ENCODE results near the gene OR7A17. TPM values are rescaled to one million over a fixed set of nuclear protein-coding genes. Genes with fewer than 3 reads are reported as not detected.
A peak's percentile ranks its signal among the peaks of the same experiment; 100 is the strongest.

Gene OR7A17
- total RNA-seq = not detected
- polyA plus RNA-seq (ENCODE audit: insufficient read length in 2 of 2) = under 1 TPM in 1 of 2 donors, not detected in 1; 0.12 TPM
- long read RNA-seq, donor 1 = 0 reads
- long read RNA-seq, donor 2 = 0 reads
- long read RNA-seq, donor 3 = 0 reads
- long read RNA-seq, donor 4 = 0 reads

- H3K36me3 ChIP-seq (ENCODE audit: control insufficient read depth, insufficient read depth, low read length) = no peaks in the 10 kb centered on the region
- no peaks in the 10 kb centered on the region for H3K4me1 ChIP-seq (ENCODE audit: control insufficient read depth, insufficient read depth, low read length)
- no peak within 1 kb of the TSS for H3K27ac ChIP-seq (ENCODE audit: low read depth, low read length)
- no peak within 1 kb of the TSS for H3K4me3 ChIP-seq (ENCODE audit: low read depth, low read length)
- no peak for DNase-seq (ENCODE audit: low read depth in 4 of 6, low spot score in 6 of 6)
- H3K27me3 ChIP-seq (ENCODE audit: control insufficient read depth, insufficient read depth, low read length) = no peaks in the 10 kb centered on the region
- no peaks in the 10 kb centered on the region for H3K9me3 ChIP-seq (ENCODE audit: control insufficient read depth, insufficient read depth, low read length)
- WGBS (ENCODE audit: insufficient coverage) = 20% methylated on average over 1 of the region's 4 CpGs
Observed at GRCh38 chr19:14886032-14886431, at the start of gene OR7A17. Gene OR7A17 (minus strand): TSS chr19:14886132. CDS start chr19:14881355, 4,777 bp downstream.

- Histone ChIP-seq H3K36me3 (ENCODE audit: control insufficient read depth, insufficient read depth, low read length) (no peaks in the 10 kb centered on the region), H3K4me3 (ENCODE audit: low read depth, low read length) (no peak overlapping the region), H3K27me3 (ENCODE audit: control insufficient read depth, insufficient read depth, low read length) (no peaks in the 10 kb centered on the region), H3K27ac (ENCODE audit: low read depth, low read length) (no peak overlapping the region), H3K4me1 (ENCODE audit: control insufficient read depth, insufficient read depth, low read length) (no peaks in the 10 kb centered on the region), H3K9me3 (ENCODE audit: control insufficient read depth, insufficient read depth, low read length) (peaks cover 3% of the 10 kb centered on the region)
- DNase-seq (ENCODE audit: low read depth in 4 of 6, low spot score in 6 of 6) = no peak
- WGBS (ENCODE audit: insufficient coverage) = no CpG with 5 or more reads among the region's 1 CpG
Observed at GRCh38 chr19:14933506-14933905, 47.6 kb upstream of the OR7A17 start.

GRCh38 chr19:14916848-14917247, 30.9 kb upstream of the OR7A17 start:
- H3K36me3 ChIP-seq (ENCODE audit: control insufficient read depth, insufficient read depth, low read length) = no peaks in the 10 kb centered on the region
- H3K9me3 ChIP-seq (ENCODE audit: control insufficient read depth, insufficient read depth, low read length) = no peaks in the 10 kb centered on the region
- no peak overlapping the region for H3K4me3 ChIP-seq (ENCODE audit: low read depth, low read length)
- DNase-seq (ENCODE audit: low read depth in 4 of 6, low spot score in 6 of 6) = peak in 2 of 6 donors; percentile 8 to 48
- no CpG with 5 or more reads among the region's 5 CpGs for WGBS (ENCODE audit: insufficient coverage)
- H3K27me3 ChIP-seq (ENCODE audit: control insufficient read depth, insufficient read depth, low read length) = no peaks in the 10 kb centered on the region
- H3K27ac ChIP-seq (ENCODE audit: low read depth, low read length) = no peak overlapping the region
- H3K4me1 ChIP-seq (ENCODE audit: control insufficient read depth, insufficient read depth, low read length) = no peaks in the 10 kb centered on the region

GRCh38 chr19:14915116-14915515, 29.2 kb upstream of the OR7A17 start:
- Histone ChIP-seq H3K4me3 (ENCODE audit: low read depth, low read length) (no peak overlapping the region), H3K36me3 (ENCODE audit: control insufficient read depth, insufficient read depth, low read length) (no peaks in the 10 kb centered on the region), H3K4me1 (ENCODE audit: control insufficient read depth, insufficient read depth, low read length) (no peaks in the 10 kb centered on the region), H3K27ac (ENCODE audit: low read depth, low read length) (no peak overlapping the region), H3K9me3 (ENCODE audit: control insufficient read depth, insufficient read depth, low read length) (no peaks in the 10 kb centered on the region), H3K27me3 (ENCODE audit: control insufficient read depth, insufficient read depth, low read length) (no peaks in the 10 kb centered on the region)
- DNase-seq (ENCODE audit: low read depth in 4 of 6, low spot score in 6 of 6) = peak in 2 of 6 donors; percentile 47 to 79
- no CpG with 5 or more reads among the region's 6 CpGs for WGBS (ENCODE audit: insufficient coverage)

DNA sequence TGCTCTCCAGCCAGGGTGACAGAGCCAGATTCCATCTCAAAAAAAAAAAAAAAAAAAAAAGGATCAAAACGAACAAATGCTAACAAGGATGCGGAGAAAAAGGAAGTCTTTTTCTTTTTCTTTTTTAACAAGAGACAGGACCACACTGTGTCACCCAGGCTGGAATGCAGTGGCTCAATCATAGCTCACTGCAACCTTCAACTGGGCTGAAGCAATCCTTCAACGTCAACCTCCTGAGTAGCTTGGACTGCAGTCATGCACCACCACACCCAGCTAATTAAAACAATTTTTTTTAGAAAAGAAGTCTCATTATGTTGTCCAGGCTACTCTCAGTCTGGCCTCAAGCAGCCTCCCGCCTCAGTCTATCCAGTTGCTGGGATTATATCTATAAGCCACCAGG, 20.8 kb upstream of the OR7A17 start:
- Histone ChIP-seq H3K36me3 (ENCODE audit: control insufficient read depth, insufficient read depth, low read length) (no peaks in the 10 kb centered on the region), H3K27ac (ENCODE audit: low read depth, low read length) (no peak overlapping the region), H3K4me1 (ENCODE audit: control insufficient read depth, insufficient read depth, low read length) (no peaks in the 10 kb centered on the region), H3K4me3 (ENCODE audit: low read depth, low read length) (no peak overlapping the region), H3K9me3 (ENCODE audit: control insufficient read depth, insufficient read depth, low read length) (no peaks in the 10 kb centered on the region), H3K27me3 (ENCODE audit: control insufficient read depth, insufficient read depth, low read length) (peaks cover 7% of the 10 kb centered on the region)
- WGBS (ENCODE audit: insufficient coverage) = 90% methylated on average over 1 of the region's 4 CpGs
- DNase-seq (ENCODE audit: low read depth in 4 of 6, low spot score in 6 of 6) = no peak

GRCh38 chr19:14901675-14902260, 15.8 kb upstream of the OR7A17 start:
- no peak for DNase-seq (ENCODE audit: low read depth in 4 of 6, low spot score in 6 of 6)
- Histone ChIP-seq H3K9me3 (ENCODE audit: control insufficient read depth, insufficient read depth, low read length) (no peaks in the 10 kb centered on the region), H3K27me3 (ENCODE audit: control insufficient read depth, insufficient read depth, low read length) (peaks cover 7% of the 10 kb centered on the region), H3K4me1 (ENCODE audit: control insufficient read depth, insufficient read depth, low read length) (no peaks in the 10 kb centered on the region), H3K27ac (ENCODE audit: low read depth, low read length) (no peak overlapping the region), H3K36me3 (ENCODE audit: control insufficient read depth, insufficient read depth, low read length) (no peaks in the 10 kb centered on the region), H3K4me3 (ENCODE audit: low read depth, low read length) (no peak overlapping the region)
- WGBS (ENCODE audit: insufficient coverage) = no CpG with 5 or more reads among the region's 2 CpGs

- no peak overlapping the region for H3K27ac ChIP-seq (ENCODE audit: low read depth, low read length)
- peaks cover 2% of the 10 kb centered on the region for H3K27me3 ChIP-seq (ENCODE audit: control insufficient read depth, insufficient read depth, low read length)
- no peak overlapping the region for H3K4me3 ChIP-seq (ENCODE audit: low read depth, low read length)
- H3K9me3 ChIP-seq (ENCODE audit: control insufficient read depth, insufficient read depth, low read length) = no peaks in the 10 kb centered on the region
- H3K36me3 ChIP-seq (ENCODE audit: control insufficient read depth, insufficient read depth, low read length) = no peaks in the 10 kb centered on the region
- DNase-seq (ENCODE audit: low read depth in 4 of 6, low spot score in 6 of 6) = no peak
- 81% methylated on average over 4 of the region's 10 CpGs for WGBS (ENCODE audit: insufficient coverage)
- H3K4me1 ChIP-seq (ENCODE audit: control insufficient read depth, insufficient read depth, low read length) = no peaks in the 10 kb centered on the region
Observed at GRCh38 chr19:14890643-14891379, 4.9 kb upstream of the OR7A17 start.

DNA sequence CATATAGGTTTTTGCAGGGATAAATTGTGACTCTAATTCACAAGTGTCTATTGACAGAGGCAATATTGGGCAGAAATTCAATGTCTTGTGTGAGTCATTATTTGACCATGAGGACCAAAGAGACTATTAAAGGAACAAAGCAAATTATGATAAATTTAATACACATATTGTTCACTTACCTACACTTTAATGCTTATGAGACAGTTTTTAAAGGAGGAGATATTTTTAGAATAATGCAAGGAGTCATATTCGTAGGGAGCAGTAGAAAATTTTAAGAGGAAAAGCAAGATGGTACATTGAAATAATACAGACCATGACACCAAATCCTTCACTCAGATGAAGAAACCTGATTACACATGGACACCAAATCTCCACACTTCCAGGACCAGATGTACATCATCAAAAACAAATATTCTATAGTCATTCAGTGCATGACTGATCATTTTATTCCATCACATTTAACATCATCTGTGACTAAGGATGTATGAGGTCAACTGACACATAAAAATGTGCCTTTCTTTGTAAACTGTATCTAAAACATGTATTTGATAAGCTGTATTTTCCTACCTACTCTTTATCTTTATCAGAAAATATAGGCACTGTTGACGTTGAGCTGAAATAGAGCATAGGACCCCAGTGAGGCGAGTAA, 4.2 kb upstream of the OR7A17 start:
- Histone ChIP-seq H3K9me3 (ENCODE audit: control insufficient read depth, insufficient read depth, low read length) (no peaks in the 10 kb centered on the region), H3K27ac (ENCODE audit: low read depth, low read length) (no peak overlapping the region), H3K27me3 (ENCODE audit: control insufficient read depth, insufficient read depth, low read length) (no peaks in the 10 kb centered on the region), H3K36me3 (ENCODE audit: control insufficient read depth, insufficient read depth, low read length) (no peaks in the 10 kb centered on the region), H3K4me1 (ENCODE audit: control insufficient read depth, insufficient read depth, low read length) (no peaks in the 10 kb centered on the region), H3K4me3 (ENCODE audit: low read depth, low read length) (no peak overlapping the region)
- no CpG with 5 or more reads among the region's 3 CpGs for WGBS (ENCODE audit: insufficient coverage)
- DNase-seq (ENCODE audit: low read depth in 4 of 6, low spot score in 6 of 6) = no peak

- Histone ChIP-seq H3K9me3 (ENCODE audit: control insufficient read depth, insufficient read depth, low read length) (no peaks in the 10 kb centered on the region), H3K27ac (ENCODE audit: low read depth, low read length) (no peak overlapping the region), H3K36me3 (ENCODE audit: control insufficient read depth, insufficient read depth, low read length) (no peaks in the 10 kb centered on the region), H3K27me3 (ENCODE audit: control insufficient read depth, insufficient read depth, low read length) (no peaks in the 10 kb centered on the region), H3K4me3 (ENCODE audit: low read depth, low read length) (no peak overlapping the region), H3K4me1 (ENCODE audit: control insufficient read depth, insufficient read depth, low read length) (no peaks in the 10 kb centered on the region)
- no CpG with 5 or more reads among the region's 4 CpGs for WGBS (ENCODE audit: insufficient coverage)
- DNase-seq (ENCODE audit: low read depth in 4 of 6, low spot score in 6 of 6) = peak in 4 of 6 donors; percentile 4 to 82 (median 26)
Observed at GRCh38 chr19:14871619-14872230, 14.2 kb downstream of the OR7A17 start.
